Stimulated activated naive CD8-positive, alpha-beta T cell treated with anti-CD3 and anti-CD28 coated beads, Interleukin-15, Interleukin-2, amounts not matched to agents 100 U/mL and 50 U/mL, for 24 hours (primary cell): Measurements from ENCODE around the gene NFKBIA.
A peak's percentile ranks its signal among the peaks of the same experiment; 100 is the strongest.
"Not testable (repeated sequence)": the region's sequence is repeated elsewhere in the genome, so short reads cannot be mapped to it uniquely, and the experiment has no call there.

ENCODE experiments used
- ATAC-seq: fragments of 150-1000 bp; cut with Tn5 transposase; one replicate; pipeline ENCODE4 v1.10.0; 2021
- DNase-seq: peaks from one replicate; pipeline ENCODE4 v3.0.0; 2021

The NFKBIA gene

GRCh38 chr14:35390577-35391387 lies 13.8 kb downstream of the NFKBIA start:
- ATAC-seq: peak; percentile 53
- DNase-seq: no peak

GRCh38 chr14:35389315-35389667 lies 15.3 kb downstream of the NFKBIA start:
- ATAC-seq (no peak), DNase-seq (no peak)

- ATAC-seq (no peak), DNase-seq (no peak)
Measured at GRCh38 chr14:35388656-35389314, 15.8 kb downstream of the NFKBIA start.

- DNase-seq: no peak
- no peak for ATAC-seq
Measured at GRCh38 chr14:35387713-35388579, 16.6 kb downstream of the NFKBIA start.

GRCh38 chr14:35387219-35387618 lies 17.3 kb downstream of the NFKBIA start:
- no peak for ATAC-seq
- no peak for DNase-seq

DNA sequence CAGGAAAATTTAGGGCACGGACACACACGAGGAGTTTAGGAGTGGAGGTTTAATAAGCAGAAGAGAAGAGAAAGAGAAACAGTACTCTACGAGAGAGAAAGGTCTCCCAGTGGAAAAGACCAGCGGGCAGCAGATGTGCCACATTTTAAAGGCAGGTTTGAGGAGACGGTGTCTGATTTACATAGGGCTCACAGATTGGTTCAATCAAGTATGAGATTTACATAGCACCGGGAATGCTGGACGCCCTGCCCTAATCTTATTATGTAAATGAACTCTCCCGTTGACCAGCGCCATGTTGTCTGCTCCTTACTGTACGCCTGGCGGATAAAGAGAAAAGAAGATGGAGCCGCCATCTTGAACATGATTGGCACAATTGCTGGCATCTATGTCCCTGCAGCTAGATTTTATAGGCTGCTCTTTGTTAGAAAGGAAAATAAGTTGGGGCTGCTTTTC lies 17.9 kb downstream of the NFKBIA start:
- DNase-seq (no peak), ATAC-seq (no peak)

DNA sequence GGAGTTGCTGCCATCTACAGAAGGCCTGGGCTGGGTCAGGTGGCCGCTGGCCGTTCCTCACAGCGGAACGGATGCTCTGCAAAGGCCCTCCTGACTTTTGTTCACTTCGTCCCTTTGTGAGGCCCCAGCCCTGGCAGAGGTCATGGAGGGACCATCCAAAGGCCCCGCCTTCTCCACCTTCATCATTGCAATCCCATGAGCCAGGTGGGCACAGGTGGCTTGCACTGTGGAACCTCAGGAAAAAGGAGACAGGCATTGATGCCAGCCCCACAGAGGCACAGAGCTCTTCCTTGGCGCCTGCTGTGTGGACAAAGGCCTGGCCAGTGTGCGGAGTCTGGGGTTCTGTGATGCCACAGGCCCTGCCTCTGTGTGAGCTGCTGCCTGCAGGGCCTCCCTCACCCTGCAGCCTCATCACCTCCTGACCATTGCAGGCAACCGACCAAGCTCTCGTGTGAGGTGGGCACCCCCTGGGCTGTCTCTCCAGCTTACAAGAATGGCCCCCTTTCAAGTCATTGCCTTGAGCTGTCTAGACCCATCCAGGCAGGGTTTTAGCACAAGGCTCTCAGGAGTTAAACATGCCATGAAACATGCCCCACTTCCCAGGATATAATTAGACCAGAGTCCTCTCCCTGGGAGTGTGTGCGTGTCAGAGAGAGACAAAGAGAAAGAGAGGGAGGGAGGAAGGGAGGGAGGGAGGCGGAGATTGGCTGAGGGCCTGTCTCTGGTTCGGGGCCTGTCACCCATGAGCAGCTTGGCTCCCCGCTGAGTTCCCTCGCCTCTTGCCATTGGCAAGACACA lies 19.3 kb downstream of the NFKBIA start:
- no peak for DNase-seq
- no peak for ATAC-seq

DNA sequence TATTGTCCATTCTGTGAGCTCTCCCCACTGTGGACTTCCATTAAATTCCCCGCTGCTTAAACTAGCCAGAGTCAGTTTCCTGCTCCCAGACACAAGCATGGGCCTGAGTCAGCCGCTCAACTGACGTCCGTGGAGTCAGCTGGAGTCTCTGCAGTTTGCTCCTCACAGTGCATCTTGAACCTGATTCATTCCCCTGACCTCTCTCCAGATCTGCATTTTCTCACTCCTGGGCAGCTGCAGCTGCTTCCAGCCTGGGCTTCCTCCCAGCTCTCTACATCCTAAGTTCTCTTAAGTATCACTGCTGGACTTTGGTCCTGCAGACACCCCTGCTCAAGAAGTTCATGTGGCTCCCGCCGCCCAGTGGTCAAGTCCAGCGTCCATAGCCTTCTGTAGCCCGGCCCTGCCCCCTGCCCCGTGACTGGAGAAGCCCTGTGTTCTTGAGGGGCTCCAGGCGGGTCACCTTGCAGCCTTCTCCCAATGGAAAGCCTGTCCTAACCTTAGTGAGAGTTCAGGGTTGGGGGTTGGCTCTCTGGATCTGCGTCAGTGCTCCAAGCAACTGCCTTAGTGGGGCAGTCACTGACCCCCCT lies 20.0 kb downstream of the NFKBIA start:
- no peak for ATAC-seq
- no peak for DNase-seq

GRCh38 chr14:35383569-35384454 lies 20.7 kb downstream of the NFKBIA start:
- DNase-seq: no peak

GRCh38 chr14:35380794-35381193 lies 23.8 kb downstream of the NFKBIA start:
- ATAC-seq: no peak

More at GRCh38 chr14:35383569-35384454, 20.7 kb downstream of the NFKBIA start:
- ATAC-seq: no peak

GRCh38 chr14:35379234-35379933 lies 25.2 kb downstream of the NFKBIA start:
- not testable (repeated sequence) for ATAC-seq, DNase-seq

More at GRCh38 chr14:35380794-35381193, 23.8 kb downstream of the NFKBIA start:
- DNase-seq: no peak

DNA sequence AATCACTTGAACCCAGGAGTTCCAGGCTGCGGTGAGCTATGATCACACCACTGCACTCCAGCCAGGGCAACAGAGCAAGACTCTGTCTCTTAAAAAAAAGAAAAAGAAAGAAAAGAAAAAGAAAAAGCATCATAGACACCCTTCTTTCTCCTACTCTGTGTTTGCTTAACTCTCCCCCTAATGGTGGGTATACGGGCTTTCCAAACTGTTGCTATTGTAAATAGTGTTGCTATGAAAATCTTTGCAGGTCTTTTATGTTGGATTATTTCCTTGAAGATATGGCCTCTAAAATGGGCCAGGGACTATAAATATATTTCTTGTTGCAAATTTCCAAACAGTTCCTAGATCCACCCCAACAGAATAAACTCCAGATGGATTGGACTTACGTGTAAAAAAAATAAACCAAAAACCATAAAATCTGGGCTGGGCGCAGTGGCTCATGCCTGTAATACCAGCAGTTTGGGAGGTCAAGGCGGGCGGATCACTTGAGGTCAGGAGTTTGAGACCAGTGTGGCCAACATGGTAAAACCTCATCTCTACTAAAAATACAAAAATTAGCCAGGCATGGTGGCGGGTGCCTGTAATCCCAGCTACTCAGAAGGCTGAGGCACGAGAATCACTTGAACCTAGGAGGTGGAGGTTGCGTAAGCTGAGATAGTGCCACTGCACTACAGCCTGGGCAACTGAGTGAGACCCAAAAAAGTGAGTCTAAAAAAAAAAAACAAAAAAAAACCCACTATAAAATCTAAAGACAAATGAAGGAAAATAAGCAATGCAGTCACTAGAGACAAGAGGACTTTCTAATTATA lies 25.9 kb downstream of the NFKBIA start:
- no peak for ATAC-seq
- no peak for DNase-seq

- DNase-seq (no peak), ATAC-seq (peak; percentile 63)
Measured at GRCh38 chr14:35375558-35376025, 29.0 kb downstream of the NFKBIA start.

GRCh38 chr14:35374263-35374712 lies 30.3 kb downstream of the NFKBIA start:
- DNase-seq: no peak
- ATAC-seq: no peak

GRCh38 chr14:35373208-35373607 lies 31.3 kb downstream of the NFKBIA start:
- ATAC-seq, DNase-seq: not testable (repeated sequence)

DNA sequence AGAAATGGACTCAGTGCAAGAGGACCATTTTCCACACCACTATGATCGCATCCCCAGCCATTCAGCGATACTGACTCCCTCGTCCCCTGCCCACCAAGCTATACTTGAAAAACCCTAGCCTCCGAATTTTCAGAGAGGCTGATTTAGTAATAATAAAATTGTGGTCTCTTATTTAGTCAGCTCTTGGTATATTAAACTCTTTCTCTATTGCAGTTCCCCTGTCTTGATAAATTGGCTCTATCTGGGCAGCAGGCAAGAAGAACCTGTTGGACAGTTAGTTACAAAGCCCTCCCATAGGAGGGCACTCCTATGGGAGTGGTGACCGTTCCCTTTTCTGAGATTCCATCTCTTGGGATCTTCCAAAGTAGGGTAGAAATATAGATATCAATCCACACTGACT lies 33.6 kb downstream of the NFKBIA start:
- DNase-seq (no peak), ATAC-seq (no peak)

GRCh38 chr14:35369701-35370191 lies 34.8 kb downstream of the NFKBIA start:
- DNase-seq: no peak

More at GRCh38 chr14:35369701-35370191, 34.8 kb downstream of the NFKBIA start:
- ATAC-seq: no peak
